DND-41 (cell line): ENCODE data around the gene INHBB.

Experiments
- EZH2 ChIP-seq: IDR thresholded peaks from 3 replicates; pipeline ENCODE4 v1.6.1; 2012; ENCODE audit warnings: borderline replicate concordance, low read depth, mild to moderate bottlenecking, moderate library complexity, low read length, inconsistent platforms; ENCODE audit not compliant: severe bottlenecking
- TF ChIP-seq, protein P1 (sequence below): IDR thresholded peaks from 2 replicates; pipeline ENCODE4 v1.5.1; 2012; ENCODE audit warnings: borderline replicate concordance, low read length, moderate library complexity, mild to moderate bottlenecking; ENCODE audit not compliant: poor library complexity, severe bottlenecking; ENCODE audit errors: extremely low read depth

- TF ChIP-seq, protein P1, sequence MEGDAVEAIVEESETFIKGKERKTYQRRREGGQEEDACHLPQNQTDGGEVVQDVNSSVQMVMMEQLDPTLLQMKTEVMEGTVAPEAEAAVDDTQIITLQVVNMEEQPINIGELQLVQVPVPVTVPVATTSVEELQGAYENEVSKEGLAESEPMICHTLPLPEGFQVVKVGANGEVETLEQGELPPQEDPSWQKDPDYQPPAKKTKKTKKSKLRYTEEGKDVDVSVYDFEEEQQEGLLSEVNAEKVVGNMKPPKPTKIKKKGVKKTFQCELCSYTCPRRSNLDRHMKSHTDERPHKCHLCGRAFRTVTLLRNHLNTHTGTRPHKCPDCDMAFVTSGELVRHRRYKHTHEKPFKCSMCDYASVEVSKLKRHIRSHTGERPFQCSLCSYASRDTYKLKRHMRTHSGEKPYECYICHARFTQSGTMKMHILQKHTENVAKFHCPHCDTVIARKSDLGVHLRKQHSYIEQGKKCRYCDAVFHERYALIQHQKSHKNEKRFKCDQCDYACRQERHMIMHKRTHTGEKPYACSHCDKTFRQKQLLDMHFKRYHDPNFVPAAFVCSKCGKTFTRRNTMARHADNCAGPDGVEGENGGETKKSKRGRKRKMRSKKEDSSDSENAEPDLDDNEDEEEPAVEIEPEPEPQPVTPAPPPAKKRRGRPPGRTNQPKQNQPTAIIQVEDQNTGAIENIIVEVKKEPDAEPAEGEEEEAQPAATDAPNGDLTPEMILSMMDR = no peak
- TF ChIP-seq EZH2 = no peak
Measured at GRCh38 chr2:120354935-120355779, 9.2 kb downstream of the INHBB start.
